HEK293T (cell line): ENCODE data around the gene ADAR.

Experiments used
- CTCF ChIA-PET: fragments of 350-600 bp; formaldehyde crosslinking; extraction: SDS; loops from one replicate; lab custom pipeline; 2021; ENCODE audit warnings: antibody characterized with exemption, inconsistent platforms; lab: Yijun Ruan, JAX
- POLR2A ChIA-PET: fragments of 350-600 bp; formaldehyde crosslinking; extraction: SDS; loops from one replicate; lab custom pipeline; 2020; ENCODE audit warnings: antibody characterized with exemption, inconsistent platforms; lab: Yijun Ruan, JAX
- DNase-seq: peaks from one replicate; pipeline ENCODE4 v3.0.0; 2012; ENCODE audit warnings: mixed read lengths; ENCODE audit errors: extremely low spot score
- ARNT ChIP-seq: fragments of 450-650 bp; IDR thresholded peaks from 2 replicates; pipeline ENCODE4 v1.6.1; 2017; ENCODE audit warnings: mild to moderate bottlenecking
- BHLHE40 ChIP-seq: fragments of 450-650 bp; IDR thresholded peaks from 2 replicates; pipeline ENCODE4 v1.6.1; 2016; ENCODE audit warnings: mild to moderate bottlenecking, moderate library complexity, borderline replicate concordance
- CTBP1 ChIP-seq: fragments of 450-650 bp; IDR thresholded peaks from 2 replicates; pipeline ENCODE4 v1.6.1; 2016; ENCODE audit warnings: borderline replicate concordance
- ELF4 ChIP-seq: fragments of 450-650 bp; IDR thresholded peaks from 2 replicates; pipeline ENCODE4 v1.6.1; 2017; ENCODE audit warnings: antibody characterized with exemption
- FOXA1 ChIP-seq: fragments of 450-650 bp; IDR thresholded peaks from 2 replicates; pipeline ENCODE4 v1.6.1; 2016; ENCODE audit warnings: mild to moderate bottlenecking
- FOXK2 ChIP-seq: fragments of 450-650 bp; IDR thresholded peaks from 2 replicates; pipeline ENCODE4 v1.6.1; 2016; ENCODE audit warnings: mild to moderate bottlenecking
- FOXM1 ChIP-seq: fragments of 450-650 bp; IDR thresholded peaks from 2 replicates; pipeline ENCODE4 v1.6.1; 2017; ENCODE audit warnings: mild to moderate bottlenecking, borderline replicate concordance
- HDGF ChIP-seq: fragments of 450-650 bp; IDR thresholded peaks from 2 replicates; pipeline ENCODE4 v1.6.1; 2017; ENCODE audit warnings: antibody characterized with exemption, borderline replicate concordance
- L3MBTL2 ChIP-seq: fragments of 450-650 bp; conservative IDR thresholded peaks from 2 replicates; pipeline ENCODE4 v1.6.1; 2016; ENCODE audit warnings: mild to moderate bottlenecking
- LEF1 ChIP-seq: fragments of 450-650 bp; IDR thresholded peaks from 2 replicates; pipeline ENCODE4 v1.6.1; 2017; ENCODE audit warnings: mild to moderate bottlenecking, borderline replicate concordance
- NFRKB ChIP-seq: fragments of 450-650 bp; IDR thresholded peaks from 2 replicates; pipeline ENCODE4 v1.6.1; 2016; ENCODE audit warnings: mild to moderate bottlenecking, moderate library complexity
- SP1 ChIP-seq: fragments of 450-650 bp; IDR thresholded peaks from 2 replicates; pipeline ENCODE4 v1.6.1; 2017
- SUZ12 ChIP-seq: fragments of 450-650 bp; IDR thresholded peaks from 2 replicates; pipeline ENCODE4 v1.6.1; 2016; ENCODE audit warnings: mild to moderate bottlenecking
- TARDBP ChIP-seq: fragments of 450-650 bp; IDR thresholded peaks from 2 replicates; pipeline ENCODE4 v1.6.1; 2016
- ZNF384 ChIP-seq: fragments of 450-650 bp; IDR thresholded peaks from 2 replicates; pipeline ENCODE4 v1.6.1; 2016
- TF ChIP-seq, protein P1 (sequence below): fragments of 450-650 bp; IDR thresholded peaks from 2 replicates; pipeline ENCODE4 v1.6.1; 2016

The ADAR gene

DNA sequence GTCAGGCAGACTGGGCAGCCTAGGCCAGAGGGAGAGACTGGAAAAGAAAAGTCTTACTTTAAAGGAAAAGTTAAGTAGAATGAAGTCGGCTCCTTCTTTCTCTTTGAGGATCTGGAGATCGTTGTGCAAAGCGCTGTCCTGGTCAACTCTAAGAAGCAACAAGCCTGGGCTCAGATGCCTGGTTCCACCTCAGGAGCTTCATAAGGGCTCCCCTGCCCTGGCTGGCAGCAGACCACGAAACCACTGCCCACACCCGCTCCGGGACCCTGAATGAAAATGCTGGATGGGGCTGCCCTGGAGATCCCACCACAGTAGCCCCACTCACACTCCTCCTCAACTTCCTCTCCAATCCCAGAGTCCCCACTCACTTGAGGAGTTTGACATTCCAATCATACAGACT lies 56.0 kb downstream of the ADAR start:
- CTCF ChIA-PET = no interaction called here
- POLR2A ChIA-PET = interaction anchor here (1.4 kb wide), 1 partner anchor 62 kb away, joined by 3 read pairs; no protein-coding TSS in a partner anchor
- TF ChIP-seq BHLHE40 = no peak
- no peak for TF ChIP-seq HDGF
- TF ChIP-seq SP1 = no peak
- TF ChIP-seq, protein P1, sequence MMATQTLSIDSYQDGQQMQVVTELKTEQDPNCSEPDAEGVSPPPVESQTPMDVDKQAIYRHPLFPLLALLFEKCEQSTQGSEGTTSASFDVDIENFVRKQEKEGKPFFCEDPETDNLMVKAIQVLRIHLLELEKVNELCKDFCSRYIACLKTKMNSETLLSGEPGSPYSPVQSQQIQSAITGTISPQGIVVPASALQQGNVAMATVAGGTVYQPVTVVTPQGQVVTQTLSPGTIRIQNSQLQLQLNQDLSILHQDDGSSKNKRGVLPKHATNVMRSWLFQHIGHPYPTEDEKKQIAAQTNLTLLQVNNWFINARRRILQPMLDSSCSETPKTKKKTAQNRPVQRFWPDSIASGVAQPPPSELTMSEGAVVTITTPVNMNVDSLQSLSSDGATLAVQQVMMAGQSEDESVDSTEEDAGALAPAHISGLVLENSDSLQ = no peak
- no peak for TF ChIP-seq ARNT
- no peak for TF ChIP-seq FOXK2
- DNase-seq = no peak

DNA sequence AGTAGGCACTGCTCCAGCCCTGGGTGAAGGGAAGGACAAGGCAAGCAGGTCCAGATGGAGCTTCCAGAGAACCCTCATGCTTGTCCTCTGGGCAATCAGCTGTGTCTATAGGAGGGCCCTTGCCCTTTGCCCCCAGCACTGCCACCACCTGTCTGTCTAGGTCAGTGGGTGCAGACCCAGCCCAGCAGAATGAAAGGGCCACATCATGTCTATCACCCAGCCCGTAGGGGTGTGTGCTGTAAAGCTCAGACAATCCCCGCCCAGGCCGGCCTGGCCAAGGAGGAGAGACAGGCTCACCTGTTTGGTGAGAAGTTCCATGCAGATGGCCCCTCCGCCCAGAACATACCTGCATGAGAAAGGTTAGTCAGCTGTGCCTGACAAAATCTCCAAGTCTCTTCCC lies 56.5 kb downstream of the ADAR start:
- ChIA-PET POLR2A (no interaction called here), CTCF (interaction anchor here (0.6 kb wide), 1 partner anchor 434 kb away, joined by 3 read pairs; no protein-coding TSS in a partner anchor)

DNA sequence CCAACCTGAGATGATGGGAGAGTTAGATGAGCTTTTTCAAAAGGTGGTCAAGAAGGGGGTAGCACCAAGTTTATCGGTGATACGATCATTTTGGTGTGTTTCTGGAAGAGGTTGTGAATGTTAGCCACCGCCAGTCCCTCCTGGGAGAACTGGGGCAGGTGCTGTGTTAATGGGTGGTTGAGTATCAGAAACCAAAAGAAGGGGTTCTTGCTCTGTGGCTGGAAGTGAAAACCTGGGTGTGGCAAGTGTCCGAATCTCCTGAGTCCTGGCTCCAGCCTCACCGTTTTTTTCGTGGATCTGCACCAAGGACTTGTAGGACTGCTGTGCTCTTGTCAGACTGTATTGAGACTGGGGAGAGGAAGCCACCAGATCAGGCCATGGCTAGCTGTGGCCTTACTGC lies 57.3 kb downstream of the ADAR start:
- ChIA-PET POLR2A (no interaction called here), CTCF (interaction anchor here (0.6 kb wide), 1 partner anchor 433 kb away, joined by 3 read pairs; no protein-coding TSS in a partner anchor)
- TF ChIP-seq NFRKB (no peak), LEF1 (no peak), BHLHE40 (no peak), ZNF384 (no peak), FOXM1 (no peak), CTBP1 (no peak), FOXK2 (no peak), FOXA1 (no peak)
- no peak for DNase-seq

More for the DNA sequence above, 56.5 kb downstream of the ADAR start:
- TF ChIP-seq BHLHE40 (no peak), CTBP1 (no peak), SP1 (no peak), L3MBTL2 (no peak), FOXM1 (no peak), ARNT (no peak), FOXK2 (no peak), ZNF384 (no peak), LEF1 (no peak), HDGF (no peak), SUZ12 (no peak), ELF4 (no peak), TARDBP (no peak), FOXA1 (no peak), NFRKB (no peak)
- TF ChIP-seq, protein P1 = no peak
- DNase-seq = no peak

DNA sequence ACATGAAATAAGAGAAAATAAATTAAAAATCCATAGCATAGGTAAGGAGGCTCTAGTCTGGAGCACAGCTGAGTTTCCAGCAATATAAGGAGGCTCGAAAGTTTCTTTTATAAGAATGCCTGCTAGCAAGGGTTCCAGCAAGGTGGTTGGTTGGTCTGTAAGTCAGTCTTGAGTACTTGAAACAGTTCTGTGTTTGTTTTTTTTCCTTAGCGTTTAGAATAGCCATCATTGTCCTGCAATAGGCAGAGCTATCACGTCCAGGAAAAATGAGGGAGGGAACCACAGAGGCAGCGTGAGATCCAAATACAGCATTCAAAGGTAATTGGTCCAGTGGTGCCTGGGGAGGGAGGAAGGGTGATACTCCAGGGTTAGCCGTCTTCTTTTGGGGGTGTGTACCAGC lies 57.9 kb downstream of the ADAR start:
- POLR2A ChIA-PET = no interaction called here
- no peak for DNase-seq
- CTCF ChIA-PET = no interaction called here
- TF ChIP-seq ARNT (no peak), FOXM1 (no peak), BHLHE40 (no peak), LEF1 (no peak), ZNF384 (no peak), ELF4 (no peak), CTBP1 (no peak)
- TF ChIP-seq, protein P1 = no peak

DNA sequence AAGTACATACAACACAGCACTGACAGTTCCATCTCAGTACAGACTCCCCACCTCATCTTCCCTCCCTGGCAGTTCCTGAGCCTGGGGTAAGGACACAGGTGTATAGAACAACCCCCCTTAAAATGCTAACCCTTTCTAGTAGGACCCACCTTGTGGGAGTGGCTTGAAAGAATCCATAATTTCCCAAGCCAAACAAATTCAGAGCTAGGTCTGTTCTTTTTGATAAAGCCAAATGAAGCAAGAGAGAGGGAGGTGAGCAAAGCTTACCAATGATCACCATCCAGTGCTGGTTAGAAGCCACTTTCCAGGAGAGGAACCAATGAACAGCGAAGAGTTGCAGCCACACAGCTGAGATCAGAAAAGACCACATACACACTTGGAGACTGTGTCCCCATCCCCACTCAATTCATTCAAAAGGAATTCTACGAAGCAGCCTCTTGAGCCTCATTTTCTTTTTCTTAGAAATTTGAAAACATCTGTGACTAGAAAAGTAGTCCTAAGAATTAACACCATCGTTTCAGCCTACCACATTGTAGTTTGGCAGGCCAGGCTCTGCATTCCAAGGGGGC lies 58.7 kb downstream of the ADAR start:
- ChIA-PET CTCF (interaction anchor here (0.6 kb wide), 1 partner anchor 326 kb away, joined by 4 read pairs; no protein-coding TSS in a partner anchor), POLR2A (no interaction called here)
- DNase-seq = no peak
- TF ChIP-seq FOXM1 (no peak), FOXK2 (no peak), NFRKB (no peak), TARDBP (no peak), ELF4 (no peak), FOXA1 (no peak), CTBP1 (no peak), SP1 (no peak), L3MBTL2 (no peak), LEF1 (no peak), SUZ12 (no peak), HDGF (no peak), BHLHE40 (no peak), ZNF384 (no peak), ARNT (no peak)
- TF ChIP-seq, protein P1 = no peak

DNA sequence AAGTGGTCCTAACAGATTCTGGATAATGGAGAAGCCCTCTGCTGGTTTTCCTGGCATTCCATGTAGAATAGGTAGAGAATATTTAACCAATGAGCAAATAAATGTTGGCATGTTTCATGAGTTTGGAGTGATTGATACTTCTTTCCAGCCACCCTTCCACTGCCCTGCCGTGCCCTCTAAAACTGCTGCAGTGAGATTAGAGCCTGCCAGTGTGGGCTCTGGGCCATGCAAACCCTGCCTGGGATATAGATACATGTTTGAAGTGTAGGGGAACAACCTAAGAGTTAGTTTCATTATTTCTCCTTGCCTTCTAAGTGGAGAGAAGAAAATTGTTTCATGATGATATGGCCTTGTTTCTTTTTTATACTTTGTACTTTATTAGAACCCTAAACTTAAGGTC lies 60.0 kb downstream of the ADAR start:
- ChIA-PET POLR2A (no interaction called here), CTCF (interaction anchor here (2.7 kb wide), 1 partner anchor 67 kb away, joined by 47 read pairs; no protein-coding TSS in a partner anchor)
- no peak for TF ChIP-seq FOXK2
- no peak for DNase-seq
